Gastrocnemius medialis (tissue), 4 donors: ENCODE measurements around the gene ZNF787. TPM values are rescaled to one million over a fixed set of nuclear protein-coding genes. Genes with fewer than 3 reads are reported as not detected.
A peak's percentile ranks its signal among the peaks of the same experiment; 100 is the strongest.

Experiments
- ATAC-seq, 2 donors: fragments of 150-250 bp; one replicate each; pipeline ENCODE4 v1.9.1; 2016
- DNase-seq, 2 donors: peaks; one replicate each; pipeline ENCODE4 v3.0.0-alpha.2; 2019
- H3K27ac ChIP-seq, 4 donors: fragments of 200-600 bp; sonication (generic); 1 replicate in 1 of 4; 2 replicates in 3 of 4; pipeline ENCODE4 v1.5.1; 2016 to 2018; ENCODE audit warnings: mild to moderate bottlenecking in 2 of 4, moderate library complexity in 1 of 4
- H3K27me3 ChIP-seq, 3 donors: fragments of 200-600 bp; sonication (generic) in 2 of 3; 1 replicate in 1 of 3; 2 replicates in 2 of 3; pipeline versions ENCODE4 v1.5.1 to v1.6.0; 2016 to 2019; ENCODE audit warnings: mild to moderate bottlenecking in 1 of 3, moderate library complexity in 1 of 3
- H3K36me3 ChIP-seq, 2 donors: fragments of 200-600 bp; sonication (generic) in 1 of 2; one replicate each; pipeline ENCODE4 v1.5.1; 2017 to 2018
- H3K4me1 ChIP-seq, 2 donors: fragments of 200-600 bp; sonication (generic) in 1 of 2; one replicate each; pipeline ENCODE4 v1.5.1; 2016 to 2017; ENCODE audit warnings: mild to moderate bottlenecking in 2 of 2
- H3K4me3 ChIP-seq, 4 donors: fragments of 200-600 bp; sonication (generic) in 3 of 4; 1 replicate in 1 of 4; 2 replicates in 3 of 4; pipeline ENCODE4 v1.5.1; 2016 to 2019; ENCODE audit warnings: mild to moderate bottlenecking in 2 of 4
- H3K9me3 ChIP-seq, 3 donors: fragments of 200-600 bp; sonication (generic) in 2 of 3; 1 replicate in 1 of 3; 2 replicates in 2 of 3; pipeline ENCODE4 v1.5.1; 2016 to 2019
- CTCF ChIP-seq, 5 experiments: fragments of 450-650 bp in 3 of 5; fragments of 200-600 bp in 2 of 5; sonication (generic) in 2 of 5; IDR thresholded peaks in 4 of 5; conservative IDR thresholded peaks in 1 of 5; 1 replicate in 4 of 5; 2 replicates in 1 of 5; pipeline ENCODE4 v1.5.1; 2016 to 2019; ENCODE audit warnings: antibody characterized with exemption in 5 of 5, mild to moderate bottlenecking in 3 of 5, moderate library complexity in 3 of 5
- POLR2A ChIP-seq, 2 donors: fragments of 450-650 bp; IDR thresholded peaks; one replicate each; pipeline ENCODE4 v1.6.1; 2017; ENCODE audit warnings: antibody characterized with exemption in 2 of 2, mild to moderate bottlenecking in 2 of 2, moderate library complexity in 2 of 2
- in situ Hi-C, 4 donors: fragments of 200-750 bp; cut with MboI; loops; one replicate each; pipeline versions ENCODE4 v1.15.0 to v1.8.0; 2017; ENCODE audit warnings: low sequenced_read_pairs in 4 of 4
- intact Hi-C: fragments of 100-400 bp; cut with DNase I; formaldehyde crosslinking; loops from one replicate; pipeline ENCODE4 v1.15.1; 2023; ENCODE audit warnings: low total_unique reads
- total RNA-seq, 4 donors: library from RNA; depleted of rRNA; stranded (reverse); fragments of >200 nt; gene quantifications; one replicate each; pipeline versions ENCODE4 v1.1.0 to v1.2.3, GENCODE V29; 2016

Gene ZNF787
- total RNA-seq, 4 donors from 2014 or later = 16.7 to 43.0 (median 26.5) TPM

DNA sequence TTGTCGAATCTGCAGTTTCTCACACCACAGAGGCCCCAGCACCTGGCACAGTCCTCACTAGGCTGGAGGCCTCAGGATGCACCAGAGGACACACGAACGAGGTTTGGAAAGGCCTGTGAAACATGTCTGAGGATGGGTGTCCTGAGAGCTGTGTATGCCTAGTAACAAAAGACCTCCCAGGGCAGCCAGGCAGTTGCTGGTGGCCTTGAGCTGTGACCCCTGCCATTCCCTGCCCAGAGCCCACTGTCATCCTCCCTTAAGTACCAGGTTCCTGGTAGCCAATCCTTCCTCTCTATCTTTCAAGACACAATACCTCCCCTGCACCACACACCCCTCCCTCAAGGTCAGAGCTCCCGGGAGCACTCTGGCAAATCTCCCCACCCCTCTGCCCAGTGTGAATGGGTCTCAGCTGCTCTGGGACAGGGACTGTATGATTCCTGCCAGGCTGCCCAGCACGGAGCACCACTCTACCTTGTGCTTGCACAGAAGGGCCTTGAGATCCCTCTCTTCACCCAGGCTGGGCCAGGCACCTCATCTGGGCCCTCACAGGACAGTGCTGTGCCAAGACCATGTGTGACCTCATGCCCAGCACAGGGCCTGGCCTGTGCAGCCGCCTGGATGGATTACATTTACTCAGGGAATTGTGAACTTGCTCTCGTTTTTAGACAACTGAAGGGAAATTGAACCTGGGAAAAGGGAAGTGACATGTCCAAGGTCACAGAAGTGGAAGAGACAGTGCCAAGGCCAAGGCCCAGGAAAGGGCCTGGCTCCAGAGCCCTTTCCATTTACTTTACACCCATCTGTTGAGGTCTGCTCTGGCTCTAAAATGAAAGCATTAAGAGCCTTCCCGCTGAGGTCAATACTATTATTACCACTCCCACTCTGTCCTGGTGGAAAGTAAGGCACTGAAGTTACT lies 2.2 kb downstream of the ZNF787 start:
- in situ Hi-C loops (no loop called here), intact Hi-C loops (no loop called here)
- Histone ChIP-seq H3K36me3 (no peaks in the 10 kb centered on the region), H3K4me3 (peak overlapping the region; percentile 79 to 93 (median 88)), H3K27ac (peak overlapping the region; percentile 92 to 99 (median 98)), H3K27me3 (no peaks in the 10 kb centered on the region), H3K9me3 (no peaks in the 10 kb centered on the region), H3K4me1 (peaks cover 45 to 58% of the 10 kb centered on the region in 2 donors)
- TF ChIP-seq CTCF (IDR thresholded peaks at IDR 0.05 in 4 of 5, conservative IDR thresholded peaks at IDR 0.05 in 1 of 5) = no peak
- no peak for TF ChIP-seq POLR2A (IDR thresholded peaks at IDR 0.05)
- ATAC-seq = no peak
- DNase-seq = no peak

DNA sequence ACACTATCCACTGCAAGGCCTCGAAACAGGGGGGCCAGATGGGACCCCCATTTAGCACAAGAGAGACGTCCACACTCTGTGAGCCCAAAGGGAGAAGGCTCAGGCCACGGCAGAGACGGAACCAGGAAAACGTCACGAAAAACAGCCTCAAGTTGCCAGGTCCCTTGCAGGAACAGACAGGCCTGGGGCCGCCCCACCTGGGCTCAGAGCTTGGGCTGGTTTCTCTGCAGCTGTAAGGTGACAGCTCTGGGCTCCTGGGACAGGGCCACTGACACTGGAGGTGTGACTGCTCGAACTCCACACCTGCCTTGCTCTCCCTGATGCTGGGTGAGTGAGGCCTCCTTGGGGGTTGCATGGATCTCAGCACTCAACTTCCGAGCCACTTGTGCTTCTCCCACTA lies 3.2 kb downstream of the ZNF787 start:
- no peaks in the 10 kb centered on the region for H3K9me3 ChIP-seq
- no peaks in the 10 kb centered on the region for H3K27me3 ChIP-seq
- intact Hi-C loops (no loop called here), in situ Hi-C loops (no loop called here)
- H3K27ac ChIP-seq = peak overlapping the region in 3 of 4 donors; percentile 92 to 99 (median 99)
- TF ChIP-seq CTCF (IDR thresholded peaks at IDR 0.05 in 4 of 5, conservative IDR thresholded peaks at IDR 0.05 in 1 of 5) = no peak
- no peak for TF ChIP-seq POLR2A (IDR thresholded peaks at IDR 0.05)
- H3K36me3 ChIP-seq = no peaks in the 10 kb centered on the region
- no peak for ATAC-seq
- peaks cover 55 to 68% of the 10 kb centered on the region in 2 donors for H3K4me1 ChIP-seq
- H3K4me3 ChIP-seq = no peak overlapping the region
- no peak for DNase-seq

DNA sequence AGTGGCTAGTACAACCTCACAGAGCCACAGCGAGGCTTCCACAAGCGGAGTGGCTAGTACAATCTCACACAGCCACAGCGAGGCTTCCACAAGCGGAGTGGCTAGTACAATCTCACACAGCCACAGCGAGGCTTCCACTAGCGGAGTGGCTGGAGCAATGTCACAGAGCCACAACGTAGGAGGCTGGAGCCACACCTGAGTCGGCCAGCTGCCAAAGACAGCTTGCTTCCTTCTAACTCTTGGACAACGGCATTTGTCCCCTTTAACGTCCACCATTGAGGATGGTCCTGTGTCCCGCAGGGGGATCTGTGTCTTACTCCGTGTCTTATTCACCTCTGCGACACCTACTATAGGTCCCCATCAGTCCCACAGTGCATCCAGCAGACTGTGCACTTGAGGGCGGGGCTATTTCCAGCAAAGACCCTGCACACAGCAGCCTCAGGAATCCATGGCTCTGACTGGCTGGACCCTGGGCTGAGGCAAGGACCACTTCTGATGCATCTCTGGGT lies 3.7 kb downstream of the ZNF787 start:
- no peaks in the 10 kb centered on the region for H3K9me3 ChIP-seq
- H3K36me3 ChIP-seq = no peaks in the 10 kb centered on the region
- intact Hi-C loops (no loop called here), in situ Hi-C loops (no loop called here)
- H3K27me3 ChIP-seq = no peaks in the 10 kb centered on the region
- peaks cover 58 to 73% of the 10 kb centered on the region in 2 donors for H3K4me1 ChIP-seq
- H3K4me3 ChIP-seq = no peak overlapping the region
- TF ChIP-seq POLR2A (IDR thresholded peaks at IDR 0.05) (no peak), CTCF (IDR thresholded peaks at IDR 0.05 in 4 of 5, conservative IDR thresholded peaks at IDR 0.05 in 1 of 5) (no peak)
- DNase-seq (no peak), ATAC-seq (no peak)
- peak overlapping the region in 2 of 4 donors; percentile 15 to 99 for H3K27ac ChIP-seq

DNA sequence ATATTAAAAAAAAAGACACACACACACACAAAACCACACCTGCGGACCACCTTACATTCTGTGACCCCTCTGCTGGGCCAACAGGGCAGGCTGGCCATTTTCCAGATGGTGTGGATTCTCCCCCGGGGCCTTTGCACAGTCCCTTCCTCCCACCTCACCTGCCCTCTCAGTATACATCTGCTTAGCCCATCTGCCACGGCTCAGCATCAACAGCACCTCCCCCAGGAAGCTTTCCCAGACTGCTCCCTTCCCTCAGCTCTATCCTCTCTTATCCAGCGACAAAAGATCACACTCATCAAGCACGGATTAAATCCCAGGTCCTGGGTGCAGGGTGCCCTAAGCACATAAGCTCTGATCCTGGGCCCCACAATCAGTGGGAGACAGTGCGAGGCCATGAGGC lies 4.5 kb downstream of the ZNF787 start:
- H3K27me3 ChIP-seq = no peaks in the 10 kb centered on the region
- ATAC-seq = no peak
- peaks cover 59 to 78% of the 10 kb centered on the region in 2 donors for H3K4me1 ChIP-seq
- H3K27ac ChIP-seq = peak overlapping the region in 1 of 4 donors; percentile 15
- intact Hi-C loops (no loop called here), in situ Hi-C loops (no loop called here)
- DNase-seq = no peak
- H3K36me3 ChIP-seq = no peaks in the 10 kb centered on the region
- TF ChIP-seq CTCF (IDR thresholded peaks at IDR 0.05 in 4 of 5, conservative IDR thresholded peaks at IDR 0.05 in 1 of 5) (no peak), POLR2A (IDR thresholded peaks at IDR 0.05) (no peak)
- H3K4me3 ChIP-seq = no peak overlapping the region
- H3K9me3 ChIP-seq = no peaks in the 10 kb centered on the region
